Hepatic stellate cell (primary cell): ENCODE measurements around the gene TPP2.

Experiments
- DNase-seq: peaks from one replicate; pipeline ENCODE4 v3.0.0; 2011; ENCODE audit warnings: low spot score

The TPP2 gene

DNA sequence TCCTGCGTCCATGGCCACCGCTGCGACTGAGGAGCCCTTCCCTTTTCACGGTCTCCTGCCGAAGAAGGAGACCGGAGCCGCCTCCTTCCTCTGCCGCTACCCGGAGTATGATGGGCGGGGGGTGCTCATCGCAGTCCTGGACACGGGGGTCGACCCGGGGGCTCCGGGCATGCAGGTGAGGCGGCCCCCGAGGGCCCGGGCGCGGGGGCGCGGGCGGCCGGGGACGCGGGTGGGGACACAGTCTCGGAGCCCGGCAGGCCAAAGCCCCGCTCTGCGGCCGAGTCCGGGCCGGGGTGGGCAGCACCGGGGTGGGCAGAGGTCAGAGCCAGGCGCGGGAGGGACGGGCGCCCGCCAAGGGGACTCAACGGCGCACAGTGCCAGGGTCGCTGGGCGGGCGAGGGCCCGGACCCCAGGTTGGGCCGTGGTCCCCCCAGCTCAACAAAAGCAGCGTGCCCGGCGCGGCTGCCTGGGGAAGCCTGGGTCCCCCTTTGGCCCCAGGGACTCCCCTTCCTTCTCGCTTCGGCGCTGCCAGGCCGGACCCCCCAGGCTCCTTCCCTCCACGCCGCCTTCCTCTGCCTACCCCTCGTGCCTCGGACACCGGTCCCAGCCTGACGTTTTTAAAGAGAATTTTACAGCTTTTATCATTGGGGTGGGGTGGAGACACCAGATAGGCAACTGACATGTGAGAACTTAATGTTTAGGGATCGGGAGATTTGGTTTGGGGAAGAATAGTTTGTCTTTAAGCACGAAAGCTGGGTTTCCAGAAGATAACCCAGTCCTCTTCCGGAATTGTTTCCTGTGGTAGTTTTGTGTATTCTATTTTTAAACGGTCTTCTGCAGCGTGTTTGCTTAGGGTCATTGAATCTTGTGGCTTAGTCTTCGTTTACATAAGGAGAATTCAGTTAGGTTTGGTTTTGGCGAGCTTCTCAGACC is 509 bp downstream of the TPP2 start:
- peak; percentile 24 for DNase-seq

DNA sequence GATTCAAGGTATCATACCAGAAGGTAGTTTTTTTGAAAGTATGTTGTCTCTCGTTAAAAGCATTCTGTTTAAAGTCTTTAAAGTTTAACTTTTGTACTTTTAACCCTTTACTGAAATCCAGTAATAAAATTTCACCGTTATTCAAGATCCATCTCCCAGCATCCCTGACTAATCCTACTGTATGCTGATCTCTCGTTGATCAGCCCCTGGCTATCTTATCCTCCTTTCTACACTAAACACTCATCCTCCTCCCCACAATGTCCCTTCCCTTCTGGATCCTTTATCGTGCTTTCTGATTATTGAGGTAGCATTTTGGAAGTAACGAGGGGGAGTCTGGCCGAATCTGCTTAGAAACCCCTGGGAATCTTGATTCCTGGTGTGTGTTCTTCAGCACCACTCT is 1.3 kb downstream of the TPP2 start:
- peak; percentile 19 for DNase-seq

DNA sequence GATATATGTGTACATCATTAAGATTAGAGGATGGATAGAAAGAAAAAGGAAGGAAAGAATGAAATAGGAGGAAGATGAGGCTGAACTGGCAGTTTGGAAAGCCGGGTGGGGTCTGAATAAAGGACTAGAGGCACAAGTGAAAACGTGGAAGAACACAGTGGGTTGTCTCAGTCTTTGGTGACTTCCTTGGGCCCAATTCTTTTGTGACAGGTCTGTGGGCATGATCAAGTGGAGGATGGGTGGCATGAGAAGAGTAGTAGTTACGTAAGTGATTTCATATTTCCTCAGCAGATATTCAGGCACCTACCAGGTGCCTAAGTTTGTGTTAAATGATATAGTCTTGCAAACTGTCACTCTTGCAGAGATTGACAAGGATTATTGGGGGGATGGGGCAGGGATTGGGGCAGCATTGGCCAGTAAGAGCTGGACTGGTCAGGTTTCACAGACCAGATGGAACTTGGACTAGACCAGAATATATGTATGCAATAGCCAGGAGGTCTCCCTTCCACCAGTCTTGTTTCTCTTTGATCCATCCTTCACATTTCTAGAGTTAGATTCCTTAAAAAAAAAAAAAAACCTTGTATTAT is 2.7 kb downstream of the TPP2 start:
- no peak for DNase-seq

DNA sequence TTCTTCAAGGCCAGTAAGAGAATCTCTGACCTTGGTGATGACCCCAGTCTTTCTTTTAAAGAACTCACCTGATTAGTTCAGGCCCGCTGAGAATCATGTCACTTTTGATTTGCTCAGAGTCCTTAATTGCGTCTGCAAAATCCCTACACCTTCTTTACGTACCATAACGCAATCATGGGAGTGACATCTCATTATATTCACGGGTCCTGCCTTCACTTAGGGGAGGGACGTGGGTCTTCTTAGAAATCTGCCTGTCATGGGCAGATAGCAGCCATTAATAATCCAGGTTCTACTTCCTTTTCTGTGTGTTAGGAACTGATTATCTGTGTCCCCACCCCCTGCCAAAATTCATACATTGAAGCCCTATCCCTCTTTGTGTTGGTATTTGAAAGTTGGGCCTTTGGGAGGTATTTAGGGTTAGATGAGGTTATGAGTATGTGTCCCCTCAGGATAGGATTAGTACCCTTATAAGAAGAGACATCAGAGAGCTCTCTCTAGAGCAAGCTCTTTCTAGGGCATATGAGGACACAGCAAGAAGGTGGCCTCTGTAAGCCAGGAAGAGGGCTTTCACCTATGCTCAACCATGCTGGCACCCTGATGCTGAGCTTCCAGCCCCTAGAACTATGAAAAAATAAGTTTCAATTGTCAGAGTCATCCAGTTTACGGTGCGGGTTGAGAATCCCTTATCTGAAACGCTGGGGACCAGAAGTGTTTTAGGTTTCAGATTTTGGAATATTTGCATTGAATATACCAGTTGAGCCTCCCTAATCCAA is 9.9 kb downstream of the TPP2 start:
- DNase-seq, result no peak

DNA sequence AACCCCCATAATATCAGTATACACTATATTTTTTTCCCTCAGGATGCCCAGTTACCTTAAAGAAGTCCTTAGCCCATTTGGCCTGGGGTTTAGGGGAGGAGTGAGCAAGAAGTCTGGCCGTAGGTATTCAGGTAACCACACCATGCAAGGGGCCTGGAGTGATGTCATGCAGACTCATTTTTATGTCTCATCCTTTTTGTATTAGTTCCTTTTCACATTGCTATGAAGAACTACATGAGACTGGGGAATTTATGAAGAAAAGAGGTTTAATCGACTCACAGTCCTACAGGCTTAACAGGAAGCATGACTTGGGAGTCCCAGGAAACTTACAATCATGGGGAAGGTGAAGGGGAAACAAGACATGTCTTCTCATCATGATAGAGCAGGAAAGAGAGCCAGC is 12.2 kb downstream of the TPP2 start:
- DNase-seq, result no peak

DNA sequence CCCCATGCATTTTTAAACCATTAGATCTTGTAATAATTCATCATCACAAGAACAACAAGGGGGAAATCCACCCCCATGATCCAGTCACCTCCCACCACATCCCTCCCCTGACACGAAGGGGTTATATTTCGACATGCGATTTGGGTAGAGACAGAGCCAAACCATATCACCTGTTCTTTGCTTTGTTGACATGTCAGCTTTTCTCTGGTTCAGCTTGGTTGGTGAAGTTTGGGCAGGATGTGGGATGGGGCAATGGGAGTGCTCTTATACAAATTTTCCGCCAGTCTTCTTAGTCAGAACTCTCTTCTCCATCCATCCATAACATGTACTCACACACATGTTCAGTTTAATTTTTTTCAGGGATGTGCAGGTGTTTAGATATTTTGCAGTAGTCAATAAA is 12.9 kb downstream of the TPP2 start:
- no peak for DNase-seq

DNA sequence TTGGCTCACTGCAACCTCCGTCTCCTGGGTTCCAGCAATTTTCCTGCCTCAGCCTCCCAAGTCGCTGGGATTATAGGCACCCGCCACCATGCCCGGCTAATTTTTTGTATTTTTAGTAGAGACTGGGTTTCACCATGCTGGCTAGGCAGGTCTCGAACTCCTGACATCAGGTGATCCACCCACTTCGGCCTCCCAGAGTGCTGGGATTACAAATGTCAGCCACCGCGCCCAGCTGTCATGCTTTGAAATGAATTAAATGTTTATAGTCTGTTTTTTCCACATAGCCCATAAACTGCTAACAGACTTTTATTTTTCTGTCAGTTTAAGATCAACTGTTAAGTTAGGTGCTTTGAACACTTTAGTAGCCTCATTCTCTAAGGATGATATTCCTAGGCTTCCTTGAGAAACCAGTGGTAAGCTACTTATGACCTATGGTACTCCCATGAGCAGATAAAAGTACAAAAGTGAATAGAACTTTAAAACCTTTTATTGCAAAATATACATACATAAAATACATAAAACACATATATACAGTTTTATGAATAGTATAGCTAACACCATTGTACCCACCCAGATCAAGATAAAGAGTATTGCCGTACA is 13.6 kb downstream of the TPP2 start:
- DNase-seq, result no peak

DNA sequence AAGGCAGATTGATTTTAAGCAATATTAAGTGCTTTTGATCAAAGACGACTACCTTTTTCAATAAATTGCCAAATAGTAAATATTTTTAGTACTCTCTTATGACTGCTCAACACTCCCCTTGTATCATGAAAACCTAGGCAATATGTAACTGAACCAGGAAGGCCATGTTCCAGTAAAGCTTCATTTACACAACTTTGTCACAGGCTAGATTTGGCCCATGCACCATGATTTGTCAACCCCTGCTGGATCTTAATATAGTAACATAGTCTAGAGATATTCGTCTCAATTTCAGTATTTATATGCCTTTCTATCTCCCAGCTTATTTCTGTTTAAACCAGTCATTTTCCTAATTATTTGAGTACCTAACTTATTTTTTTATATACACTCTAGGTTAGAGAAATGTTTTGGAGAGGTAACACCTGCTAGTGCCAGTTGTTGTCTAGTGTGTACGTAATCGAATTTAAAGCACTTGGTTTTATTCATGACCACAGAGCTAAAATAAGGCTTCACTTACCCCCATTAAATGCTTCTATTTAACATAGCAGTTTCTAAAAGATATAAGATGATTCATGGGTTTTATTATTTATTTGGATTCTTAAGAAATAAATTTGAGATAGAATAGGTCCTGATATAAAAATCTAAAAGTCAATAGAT is 21.0 kb downstream of the TPP2 start:
- no peak for DNase-seq

DNA sequence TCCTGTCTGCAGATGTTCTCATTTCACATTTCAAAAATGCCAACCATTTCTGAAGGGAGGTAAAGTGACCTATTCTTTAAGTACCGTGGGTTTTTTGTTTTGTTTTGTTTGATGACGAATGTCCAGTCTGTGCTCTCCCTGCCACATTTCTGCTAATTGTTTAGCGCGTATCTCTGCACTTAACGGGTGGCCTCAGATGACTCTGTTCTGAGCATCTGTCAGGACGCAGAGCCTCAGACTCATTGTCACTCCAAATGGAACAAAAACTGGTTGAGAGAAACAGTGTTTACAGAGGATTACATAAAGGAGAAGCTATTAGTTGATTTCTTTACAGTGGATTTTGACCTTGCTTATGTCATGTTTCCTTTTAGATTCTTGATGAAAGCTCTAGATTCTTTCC is 23.7 kb downstream of the TPP2 start:
- DNase-seq, result no peak

DNA sequence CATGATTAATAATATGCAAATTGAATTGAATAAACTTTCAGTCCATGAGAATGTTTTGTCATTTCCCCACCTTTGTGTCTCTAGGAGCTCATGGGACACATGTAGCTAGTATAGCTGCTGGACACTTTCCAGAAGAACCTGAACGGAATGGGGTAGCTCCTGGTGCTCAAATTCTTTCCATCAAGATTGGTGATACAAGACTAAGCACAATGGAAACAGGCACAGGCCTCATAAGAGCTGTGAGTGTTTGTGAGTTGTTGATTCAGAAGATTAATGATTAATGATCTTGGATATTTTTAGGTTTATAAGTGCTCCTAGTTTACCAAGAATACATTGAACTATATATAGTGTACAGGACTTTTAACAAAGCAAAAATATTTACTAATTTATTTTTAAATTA is 30.1 kb downstream of the TPP2 start:
- no peak for DNase-seq

DNA sequence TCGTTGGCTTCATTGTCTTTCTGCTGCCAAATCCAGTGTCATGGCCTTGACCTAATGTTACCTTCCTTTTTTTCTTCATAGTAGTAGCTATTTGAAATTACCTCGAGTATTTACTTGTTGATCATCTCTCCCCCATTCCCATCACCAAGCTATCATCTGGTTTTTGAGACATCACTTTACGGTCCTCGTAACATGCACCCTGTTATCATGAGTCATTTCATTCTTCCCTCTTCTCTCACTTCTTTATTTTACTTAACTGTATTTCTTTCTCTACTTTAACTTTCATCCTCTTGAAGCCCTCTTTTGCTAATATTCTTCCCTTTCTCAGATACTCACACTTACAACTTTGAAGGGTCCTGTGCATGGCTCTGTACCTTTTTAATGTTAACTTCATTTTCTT is 31.8 kb downstream of the TPP2 start:
- no peak for DNase-seq

DNA sequence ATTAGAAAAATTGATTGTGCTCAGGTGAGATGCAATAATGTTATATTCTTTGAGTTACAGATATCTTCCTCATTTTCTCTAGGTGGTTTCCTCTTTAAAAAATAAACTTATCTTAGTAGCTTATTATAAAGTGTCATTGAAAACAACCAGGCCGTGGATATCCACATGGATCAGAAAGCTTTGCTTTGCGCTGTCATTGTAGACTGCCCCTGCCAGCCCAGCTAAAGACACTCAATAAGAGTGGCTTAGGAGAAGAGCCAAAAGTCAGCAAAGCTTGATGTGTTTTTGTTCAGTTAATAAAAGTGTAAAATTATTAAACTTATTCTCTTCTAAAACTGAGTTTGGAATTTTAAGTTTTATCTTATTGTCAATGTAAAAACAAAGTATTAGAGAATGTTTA is 34.4 kb downstream of the TPP2 start:
- no peak for DNase-seq

DNA sequence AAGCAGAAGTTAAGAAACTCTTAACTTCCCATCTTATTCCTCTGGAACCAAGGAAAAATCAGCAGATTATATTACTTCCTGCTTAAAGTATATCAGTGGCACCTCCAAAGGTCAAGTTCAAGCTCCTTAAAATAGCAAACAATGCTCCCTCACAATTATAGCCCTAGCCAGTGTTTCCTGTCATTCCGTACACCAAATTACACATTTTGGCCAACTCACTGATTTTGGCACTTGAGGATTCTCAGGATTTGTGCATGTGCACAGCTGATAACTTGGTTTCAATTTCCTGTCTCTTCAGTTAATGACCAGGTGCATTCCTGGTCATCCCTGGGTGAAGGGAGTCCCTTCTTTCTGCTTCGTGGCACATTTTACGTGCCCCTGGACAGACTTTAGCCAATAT is 42.0 kb downstream of the TPP2 start:
- no peak for DNase-seq

DNA sequence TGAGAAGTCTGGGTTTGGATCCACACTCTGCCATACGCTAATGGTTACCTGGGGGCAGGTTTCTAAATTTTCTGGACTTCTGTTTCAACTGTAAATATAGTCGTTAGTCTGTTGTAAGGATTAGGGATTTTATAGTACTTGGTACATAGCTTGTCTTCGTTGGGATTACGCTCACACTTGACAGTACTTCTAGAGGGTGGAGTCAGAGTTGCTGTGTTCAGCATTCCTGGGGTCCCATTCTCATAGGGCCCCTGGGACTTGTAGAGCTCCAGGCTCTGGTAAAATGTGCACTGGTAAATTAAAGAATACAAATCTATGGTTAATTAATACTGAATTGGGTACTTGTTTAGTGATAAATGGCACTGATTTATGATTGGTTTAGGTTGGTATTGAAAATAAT is 45.2 kb downstream of the TPP2 start:
- no peak for DNase-seq

DNA sequence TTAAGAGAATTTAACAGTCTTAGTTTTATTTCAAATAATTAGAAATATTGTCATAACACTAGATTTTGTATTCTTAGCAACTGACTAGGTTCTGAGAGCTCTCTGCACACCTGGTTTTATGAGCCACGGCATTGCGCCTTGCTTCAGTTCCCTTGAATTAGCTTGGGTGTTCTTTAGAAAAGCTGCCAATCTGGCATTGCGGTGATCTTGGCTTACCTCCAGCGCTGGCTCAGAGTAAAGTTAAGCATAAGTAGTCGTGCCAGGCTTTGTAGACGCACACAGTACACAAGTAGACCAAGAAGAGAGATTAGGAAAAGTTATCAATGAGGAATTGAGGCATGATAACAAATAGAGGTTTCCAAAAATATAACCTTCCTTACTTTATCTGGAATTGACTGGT is 45.7 kb downstream of the TPP2 start:
- DNase-seq, result no peak

DNA sequence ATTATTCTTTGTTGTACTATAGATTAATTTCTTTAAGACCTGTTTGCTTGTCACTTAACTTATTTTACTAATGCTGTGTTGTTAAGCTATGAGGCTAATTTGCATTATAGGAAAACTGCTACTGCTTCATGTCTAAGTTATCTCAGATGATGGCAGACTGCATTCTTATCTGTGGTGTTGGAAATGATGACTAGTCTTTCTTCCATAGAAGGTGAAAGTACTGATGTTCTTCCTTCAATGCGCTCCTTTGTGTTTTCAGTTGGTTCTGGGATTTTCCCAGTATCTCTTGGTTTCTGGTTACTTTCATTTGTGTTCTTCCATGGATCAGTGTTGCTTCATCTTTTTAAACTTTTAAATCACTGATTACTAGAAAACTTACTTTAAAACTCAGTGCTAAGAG is 46.9 kb downstream of the TPP2 start:
- no peak for DNase-seq

DNA sequence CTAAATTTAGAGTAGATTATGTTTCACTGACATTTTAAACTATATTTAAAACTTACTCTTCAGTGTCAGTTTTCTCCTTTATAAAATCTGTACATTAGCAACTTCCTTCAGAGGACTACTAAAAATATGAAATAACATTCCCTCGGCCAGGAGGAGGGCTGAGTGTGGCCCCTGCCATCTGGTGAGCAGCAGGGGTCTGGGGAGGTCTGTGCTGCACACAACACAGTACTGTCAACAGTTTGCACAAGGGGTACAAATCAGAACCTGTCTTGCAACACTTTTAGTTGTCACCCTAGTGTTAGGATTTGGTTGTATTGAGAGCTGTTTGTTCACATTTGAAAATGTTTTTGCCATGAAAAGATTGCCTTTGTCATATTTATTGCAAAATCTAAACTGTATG is 48.9 kb downstream of the TPP2 start:
- DNase-seq, result no peak

DNA sequence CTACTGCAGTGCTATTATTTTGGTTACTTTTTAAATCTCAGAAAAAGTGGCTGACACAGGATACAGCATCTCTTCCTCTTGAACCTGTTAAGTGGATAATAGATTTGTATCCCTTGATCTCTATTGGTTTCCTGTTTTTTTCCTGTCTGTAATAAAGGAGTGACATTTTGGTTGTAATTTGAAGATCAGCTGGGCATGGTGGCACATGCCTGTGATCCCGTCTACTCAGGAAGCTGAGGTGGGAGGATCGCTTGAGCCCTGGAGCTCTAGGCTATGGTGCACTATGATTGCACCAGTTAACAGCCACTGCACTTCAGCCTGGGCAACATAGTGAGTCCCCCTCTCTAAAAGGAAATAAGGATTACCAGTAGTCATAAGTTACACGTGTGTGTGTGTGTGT is 51.3 kb downstream of the TPP2 start:
- DNase-seq, result no peak

DNA sequence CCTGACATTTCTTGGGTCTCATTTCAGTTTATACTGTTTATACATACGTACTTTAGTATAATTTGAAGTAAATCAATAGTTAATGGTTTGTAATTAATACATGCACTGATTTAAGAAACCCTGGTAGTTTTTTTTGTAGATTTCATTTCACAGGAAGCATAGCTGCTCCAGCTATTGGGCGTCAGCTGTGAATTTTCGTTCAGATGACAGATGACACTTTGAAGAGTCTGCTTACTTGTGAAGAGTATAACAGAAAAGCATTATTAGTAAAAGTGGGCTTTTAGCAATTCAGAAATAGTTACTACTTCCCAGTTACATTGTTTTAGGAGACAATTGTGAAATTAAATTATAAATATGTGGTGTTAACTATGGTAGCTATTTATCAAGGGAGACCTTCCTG is 53.7 kb downstream of the TPP2 start:
- DNase-seq, result no peak

DNA sequence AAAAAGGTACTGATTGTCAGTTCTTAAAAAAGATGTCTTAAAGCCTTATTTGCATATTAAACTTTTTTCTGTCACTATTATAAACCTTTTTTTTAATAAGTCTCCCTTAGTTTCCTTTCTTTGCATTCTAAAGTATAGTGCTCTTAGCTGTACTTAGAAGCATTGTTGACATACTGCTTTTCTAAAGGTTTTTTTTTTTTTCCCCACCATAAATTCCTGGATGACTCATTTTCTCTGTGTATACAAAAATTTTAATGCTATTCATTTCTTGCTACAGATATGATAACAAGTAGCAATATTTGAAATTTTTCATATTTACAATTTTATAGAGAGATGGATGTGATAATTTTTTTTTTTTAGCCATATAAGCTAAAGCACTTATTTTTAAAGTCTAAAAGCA is 54.6 kb downstream of the TPP2 start:
- DNase-seq, result peak; percentile 8

DNA sequence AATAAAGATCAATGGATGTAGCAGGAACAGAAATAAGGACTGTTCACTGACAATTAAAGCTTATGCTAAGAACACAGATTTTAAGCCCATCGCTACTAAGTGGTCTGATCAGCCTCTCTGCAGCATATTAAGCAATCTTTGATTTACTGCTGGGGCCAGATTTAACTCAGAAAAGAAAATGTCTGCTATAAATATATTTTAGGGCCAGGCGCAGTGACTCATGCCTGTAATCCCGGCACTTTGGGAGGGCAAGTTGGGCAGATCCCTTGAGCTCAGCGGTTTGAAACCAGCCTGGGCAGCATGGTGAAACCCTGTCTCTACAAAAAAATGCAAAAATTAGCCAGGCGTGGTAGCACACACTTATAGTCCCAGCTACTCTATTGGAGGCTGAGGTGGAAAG is 55.1 kb downstream of the TPP2 start:
- DNase-seq, result no peak

DNA sequence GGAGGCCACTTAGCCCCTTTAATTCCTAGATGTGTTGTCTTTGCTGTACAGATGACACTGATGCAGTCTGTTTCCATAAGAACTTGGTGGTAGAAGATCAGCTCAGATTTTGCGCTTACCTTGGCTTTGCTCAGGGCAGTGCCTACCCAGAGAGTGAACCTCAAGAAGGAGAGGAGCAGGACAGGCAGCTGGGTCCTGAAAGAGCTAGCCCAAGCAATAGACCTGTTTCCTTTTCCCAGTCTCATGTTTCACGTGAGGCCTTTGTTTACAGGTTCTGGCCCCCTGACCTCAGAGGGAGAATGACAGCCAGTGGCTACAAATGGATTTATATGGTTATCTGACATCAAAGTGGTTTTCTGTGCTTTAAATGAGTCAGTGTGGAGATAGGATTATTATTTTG is 58.0 kb downstream of the TPP2 start:
- DNase-seq, result no peak
